Measurements from ENCODE around the gene IFI27L1. TPM values are rescaled to one million over a fixed set of nuclear protein-coding genes. Genes with fewer than 3 reads are reported as not detected.

The IFI27L1 gene
- polyA plus RNA-seq, 12 donors, result 10.7 to 69.1 (median 15.5) TPM; not detected in 1

DNA sequence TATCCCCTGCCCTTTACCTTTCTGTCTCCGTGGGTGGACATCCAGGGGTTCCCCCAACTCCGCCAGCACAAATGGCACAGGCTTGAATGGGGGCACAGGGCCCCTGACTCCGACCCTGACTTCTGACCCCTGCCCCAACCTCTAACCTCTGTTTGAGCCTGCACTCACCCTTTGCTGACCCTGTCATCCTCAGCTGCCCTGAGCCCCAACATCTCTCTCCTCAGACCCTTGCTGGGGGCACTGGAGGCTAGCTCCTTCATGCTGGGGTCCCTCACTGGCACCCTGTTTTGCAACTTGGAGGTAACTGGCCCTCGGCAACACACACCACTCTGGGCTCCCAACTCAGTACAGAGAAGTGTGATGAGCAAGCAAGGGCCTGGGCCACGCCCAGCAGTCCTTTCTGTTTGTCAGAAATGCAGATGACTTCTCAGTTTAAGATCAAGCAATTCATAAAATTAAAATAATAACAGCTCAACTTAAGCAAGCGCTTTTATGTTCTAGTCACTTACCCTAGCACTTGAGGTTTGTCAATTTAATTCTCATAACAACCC lies 31.5 kb downstream of the IFI27L1 start:
- DNase-seq, result no peak

DNA sequence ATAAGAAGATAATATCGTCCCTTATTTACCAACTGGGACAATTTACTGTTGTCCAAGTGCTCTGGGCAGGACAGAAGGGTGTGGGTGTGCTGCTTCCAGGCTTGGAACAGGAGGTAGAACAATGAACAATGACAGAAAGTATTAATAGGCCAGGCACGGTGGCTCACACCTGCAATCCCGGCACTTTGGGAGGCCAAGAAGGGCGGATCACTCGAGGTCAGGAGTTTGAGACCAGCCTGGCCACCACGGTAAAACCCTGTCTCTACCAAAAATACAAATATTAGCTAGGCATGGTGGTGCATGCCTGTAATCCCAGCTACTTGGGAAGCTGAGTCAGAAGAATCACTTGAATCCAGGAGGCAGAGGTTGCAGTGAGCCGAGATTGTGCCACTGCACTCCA lies 32.0 kb downstream of the IFI27L1 start:
- DNase-seq, result no peak

DNA sequence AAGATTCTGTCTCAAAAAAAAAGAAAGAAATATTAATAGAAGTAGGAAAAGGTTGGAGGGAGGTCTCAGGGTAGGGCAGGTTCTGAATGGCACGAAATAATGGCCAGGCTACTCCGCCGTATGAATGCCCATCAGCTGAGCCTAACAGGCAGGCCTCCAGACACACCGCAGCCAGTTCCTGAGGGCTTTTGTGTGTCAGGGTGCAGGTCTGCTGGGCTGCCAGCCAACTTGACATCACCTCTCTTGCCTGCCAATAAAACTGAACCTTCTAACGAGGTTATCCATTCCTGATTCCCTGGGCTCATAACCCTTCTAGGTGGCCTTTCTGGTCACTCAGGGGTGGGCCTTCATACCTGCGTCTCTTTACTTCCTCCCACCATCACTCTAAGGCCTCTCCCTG lies 32.4 kb downstream of the IFI27L1 start:
- DNase-seq, result no peak

DNA sequence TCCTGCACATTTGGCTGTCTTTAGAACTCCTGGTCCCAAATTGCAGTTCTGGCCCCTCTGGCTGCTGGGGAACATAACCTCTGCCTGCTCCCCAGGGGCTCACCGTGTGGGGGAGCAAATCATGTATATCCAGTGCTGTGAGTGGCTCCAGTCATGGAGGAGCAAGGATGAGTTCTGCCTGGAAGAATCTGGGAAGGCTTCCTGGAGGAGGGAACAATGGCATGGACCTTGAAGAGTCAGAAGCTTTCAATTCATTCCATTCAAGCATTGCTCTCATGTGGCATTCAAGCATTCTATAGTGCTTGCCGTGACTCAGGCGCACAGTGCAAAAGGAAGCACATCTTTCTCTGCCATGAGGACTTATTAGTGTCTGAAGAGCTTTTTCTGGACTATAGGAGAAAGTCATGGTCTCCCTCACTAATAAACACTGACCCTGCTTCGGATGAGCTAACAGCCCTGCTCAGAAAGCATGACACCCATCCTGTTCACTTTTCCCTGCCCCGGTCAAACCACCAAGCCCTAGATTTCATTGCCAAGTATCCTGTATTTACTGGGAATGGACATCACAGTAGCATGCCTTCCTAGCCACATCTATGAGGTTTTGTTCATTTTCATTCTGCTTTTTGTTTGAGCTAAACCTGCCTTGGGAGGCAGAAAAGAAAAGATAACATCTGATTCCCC lies 32.9 kb downstream of the IFI27L1 start:
- no peak for DNase-seq

DNA sequence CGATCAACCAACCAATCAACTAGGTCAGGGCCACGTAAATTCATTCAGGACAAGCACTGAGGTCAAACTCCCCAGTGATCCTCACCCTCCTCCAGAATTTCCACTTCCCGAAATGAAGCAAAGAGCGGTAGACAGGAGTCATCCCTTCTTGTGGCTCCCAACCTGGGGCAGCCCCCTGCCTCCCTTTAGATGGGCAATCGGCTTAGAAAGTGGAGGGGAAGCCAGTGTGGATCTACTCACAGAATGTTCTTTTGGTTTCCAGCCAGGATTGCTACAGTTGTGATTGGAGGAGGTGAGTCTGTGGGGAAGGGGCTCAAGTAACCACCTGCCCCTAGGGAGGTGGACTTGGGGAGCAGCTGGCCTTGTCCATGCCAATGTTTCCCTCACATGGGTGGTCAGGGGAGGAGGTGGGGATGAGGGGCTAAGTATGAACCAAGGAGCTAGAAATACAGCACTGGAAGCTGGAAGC lies 33.5 kb downstream of the IFI27L1 start:
- DNase-seq, result no peak

DNA sequence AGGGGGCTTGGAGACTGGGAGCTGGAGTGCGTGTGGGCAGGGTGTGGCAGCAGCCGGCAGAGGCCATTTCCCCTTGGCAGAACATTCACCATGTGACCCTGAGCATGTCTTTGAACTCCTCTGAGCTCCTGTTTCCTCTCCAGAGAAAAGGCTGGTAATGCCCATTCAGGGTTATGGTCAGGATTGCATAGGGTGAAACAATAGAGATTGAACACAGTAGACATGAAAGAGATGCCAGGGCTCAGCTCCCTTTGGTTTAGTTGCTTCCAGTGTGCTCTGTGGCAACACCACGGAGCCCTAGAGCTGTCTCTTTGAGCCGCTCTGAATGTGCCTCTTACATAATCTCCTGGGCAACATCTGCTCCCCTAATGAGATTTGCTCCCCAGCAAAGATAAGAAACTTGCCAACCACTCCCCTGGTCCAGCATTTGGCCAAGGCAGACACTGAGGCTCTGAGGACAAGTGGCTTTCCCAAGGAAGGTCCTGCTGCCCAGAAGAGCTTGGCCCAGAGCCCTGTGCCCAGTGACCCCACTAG lies 34.0 kb downstream of the IFI27L1 start:
- no peak for DNase-seq

DNA sequence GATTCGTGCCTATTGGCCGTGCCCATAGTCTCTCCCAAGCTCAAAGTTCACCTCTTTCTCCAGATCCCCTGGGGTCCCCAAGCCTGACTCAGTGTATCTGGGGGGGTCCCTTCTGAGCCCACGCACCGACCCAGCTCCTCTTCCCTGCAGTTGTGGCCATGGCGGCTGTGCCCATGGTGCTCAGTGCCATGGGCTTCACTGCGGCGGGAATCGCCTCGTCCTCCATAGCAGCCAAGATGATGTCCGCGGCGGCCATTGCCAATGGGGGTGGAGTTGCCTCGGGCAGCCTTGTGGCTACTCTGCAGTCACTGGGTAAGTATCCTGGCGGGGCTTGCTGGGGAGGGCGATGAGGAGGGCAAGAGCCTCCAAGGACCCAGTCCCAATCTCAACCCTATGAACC lies 34.5 kb downstream of the IFI27L1 start:
- no peak for DNase-seq

DNA sequence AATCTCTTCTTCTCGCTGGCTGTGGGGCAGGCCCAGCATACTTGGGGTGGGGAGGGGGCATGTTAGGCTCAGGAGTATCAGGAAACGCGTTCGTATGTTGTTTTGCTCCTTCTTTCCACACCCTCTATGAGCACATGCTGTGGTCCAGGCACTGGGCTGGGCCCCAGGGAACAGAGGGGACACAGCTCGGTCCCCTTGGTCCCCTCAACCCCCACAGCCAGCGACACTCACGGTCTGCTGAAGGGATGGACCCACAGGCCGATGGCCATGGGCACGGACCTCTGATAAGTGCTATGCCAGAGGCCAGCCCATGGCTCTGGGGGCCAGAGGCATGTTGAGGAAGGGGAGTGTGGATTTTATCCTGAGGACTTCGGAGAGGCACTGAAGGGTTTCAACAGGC lies 35.6 kb downstream of the IFI27L1 start:
- no peak for DNase-seq

DNA sequence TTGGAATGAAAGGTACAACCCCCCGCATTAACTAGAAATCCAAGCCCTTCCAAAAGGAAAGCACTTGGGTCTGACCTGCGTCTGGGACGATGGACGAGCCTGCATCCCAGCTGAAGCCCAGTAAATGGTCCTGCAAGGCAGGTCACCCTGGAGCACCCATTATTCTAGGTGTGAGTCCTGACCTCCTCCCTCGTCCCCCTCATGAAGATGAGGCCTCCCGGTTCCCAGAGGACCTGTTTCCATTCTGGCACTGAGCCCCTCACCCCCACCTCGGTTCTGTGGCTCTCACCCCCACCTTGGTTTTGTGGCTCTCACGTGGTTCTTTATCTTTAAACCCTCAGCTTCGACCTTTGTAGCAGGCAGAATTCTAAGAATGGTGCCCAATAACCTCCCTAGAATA lies 36.7 kb downstream of the IFI27L1 start:
- no peak for DNase-seq

DNA sequence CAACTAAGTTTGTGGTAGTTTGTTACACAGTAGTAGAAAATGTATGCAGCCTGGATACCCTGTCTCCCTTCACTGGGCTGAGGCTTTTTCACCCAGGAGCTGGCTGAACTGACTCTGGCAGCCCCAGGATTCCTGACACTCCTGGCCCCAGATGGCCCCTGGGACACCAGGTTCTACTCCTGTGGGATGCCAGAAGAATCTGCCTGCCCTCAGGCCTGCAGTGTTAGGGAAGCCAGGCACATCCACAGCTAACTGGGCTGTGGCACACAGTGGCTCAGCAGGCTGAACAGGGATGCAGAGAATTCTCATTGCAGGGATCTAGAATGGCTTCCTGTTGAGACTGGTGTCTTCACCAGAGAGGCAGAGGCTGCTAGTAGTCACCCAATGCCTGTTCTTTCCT lies 38.0 kb downstream of the IFI27L1 start:
- DNase-seq, result no peak

DNA sequence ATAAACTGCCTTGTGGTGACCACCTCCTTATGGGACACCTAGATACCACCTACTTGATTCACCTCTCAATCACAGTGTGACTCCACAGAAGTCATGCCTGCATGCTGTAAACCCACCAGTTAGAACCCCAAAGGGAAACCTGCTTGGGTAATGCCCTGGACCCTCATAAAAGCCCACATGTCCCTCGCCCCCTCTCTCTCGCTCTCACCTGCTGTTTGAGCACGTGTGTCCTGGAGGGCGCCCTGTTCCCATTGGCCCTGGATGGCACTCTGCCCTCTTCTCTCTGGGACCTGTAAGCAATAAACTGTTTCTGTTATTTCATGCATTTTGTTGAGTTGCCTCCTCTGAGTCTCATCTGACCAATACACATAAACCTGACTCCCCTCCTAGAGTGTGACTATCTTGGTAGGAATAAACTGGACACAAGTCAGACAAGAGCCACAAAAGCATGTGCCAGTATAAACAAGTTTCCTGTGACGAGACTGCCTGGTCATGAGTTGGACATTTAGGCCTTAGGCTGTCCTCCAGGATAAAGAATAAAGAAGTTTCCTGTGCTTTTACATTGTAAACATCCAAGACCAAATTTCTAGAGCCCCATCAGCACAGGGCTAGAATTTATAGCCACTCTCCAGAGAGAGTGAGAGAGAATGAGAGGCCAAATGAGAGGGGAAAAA lies 39.7 kb downstream of the IFI27L1 start:
- DNase-seq, result no peak

DNA sequence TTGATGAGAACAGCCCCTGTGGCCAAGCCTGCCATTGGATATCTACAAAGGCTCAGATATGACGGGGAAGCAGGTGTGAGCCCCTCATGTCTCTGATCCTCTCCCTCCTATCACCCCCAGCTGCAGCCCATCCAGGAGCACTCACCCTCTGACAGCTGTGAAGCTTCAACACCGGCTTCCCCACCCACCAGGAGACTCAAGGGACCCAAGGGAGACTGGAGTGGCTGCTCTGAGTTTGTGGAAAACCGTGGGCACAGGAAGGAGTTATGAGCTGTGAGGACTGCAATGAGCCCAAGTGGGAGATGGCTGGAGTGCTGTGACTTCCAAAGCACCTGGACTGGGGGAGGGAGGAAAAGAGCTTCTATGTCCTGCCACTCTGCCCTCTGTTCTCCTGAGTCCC lies 40.4 kb downstream of the IFI27L1 start:
- no peak for DNase-seq

DNA sequence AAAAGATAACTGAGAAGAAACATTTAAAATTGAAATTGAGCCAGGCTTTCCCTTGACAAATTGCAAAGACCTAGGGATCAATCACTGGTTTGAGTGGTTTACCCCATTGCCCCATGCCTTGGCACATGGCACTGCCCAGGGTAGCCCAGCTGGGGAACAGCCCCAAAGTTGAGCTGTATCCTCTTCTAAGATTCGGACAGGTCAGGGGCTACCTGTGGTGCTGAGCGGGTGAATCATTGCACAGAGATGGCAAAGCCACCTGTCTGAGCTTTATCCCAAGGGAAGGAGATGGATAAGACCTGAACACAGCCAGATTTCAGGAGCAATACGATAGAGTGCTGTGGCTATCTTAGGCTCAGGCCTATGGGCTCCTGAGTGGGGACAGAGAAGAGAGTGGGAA lies 41.3 kb downstream of the IFI27L1 start:
- no peak for DNase-seq

DNA sequence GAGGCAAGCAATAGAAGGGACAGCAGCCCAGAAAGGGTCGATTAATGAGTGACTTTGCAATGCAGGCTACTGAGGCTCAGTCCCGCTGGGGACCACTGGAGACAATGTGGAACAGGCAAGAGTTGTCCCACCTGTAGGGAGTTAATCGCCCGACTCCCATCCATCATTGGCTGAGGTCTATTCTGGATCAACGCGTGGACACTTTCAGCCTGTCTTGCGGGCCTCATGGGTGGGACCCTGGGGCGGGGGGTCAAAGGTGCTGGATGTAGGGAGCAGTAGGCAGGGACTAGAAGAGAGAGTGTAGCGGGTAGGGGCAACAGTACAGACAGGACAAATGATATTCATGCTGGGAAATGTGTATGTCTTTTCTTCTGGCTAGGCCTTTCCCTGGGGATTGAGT lies 42.2 kb downstream of the IFI27L1 start:
- no peak for DNase-seq

DNA sequence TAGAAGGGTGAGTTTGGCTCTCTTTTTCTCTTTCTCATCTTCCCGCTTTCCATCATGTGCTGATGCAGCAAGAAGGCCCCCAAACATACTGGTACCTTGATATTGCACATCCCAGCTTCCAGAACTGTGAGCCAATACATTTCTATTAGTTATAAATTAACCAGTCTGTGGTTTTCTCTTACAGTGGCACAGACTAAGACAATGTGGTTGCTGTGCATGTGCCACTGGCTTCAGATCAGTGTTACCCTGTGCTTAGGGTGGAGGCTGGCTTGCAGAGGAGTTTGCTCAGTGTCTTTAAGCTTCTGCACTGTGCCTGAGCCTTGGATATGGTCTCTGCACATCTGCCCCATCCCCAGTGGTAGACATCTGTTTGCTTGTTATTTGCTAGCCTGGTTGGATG lies 42.8 kb downstream of the IFI27L1 start:
- no peak for DNase-seq

DNA sequence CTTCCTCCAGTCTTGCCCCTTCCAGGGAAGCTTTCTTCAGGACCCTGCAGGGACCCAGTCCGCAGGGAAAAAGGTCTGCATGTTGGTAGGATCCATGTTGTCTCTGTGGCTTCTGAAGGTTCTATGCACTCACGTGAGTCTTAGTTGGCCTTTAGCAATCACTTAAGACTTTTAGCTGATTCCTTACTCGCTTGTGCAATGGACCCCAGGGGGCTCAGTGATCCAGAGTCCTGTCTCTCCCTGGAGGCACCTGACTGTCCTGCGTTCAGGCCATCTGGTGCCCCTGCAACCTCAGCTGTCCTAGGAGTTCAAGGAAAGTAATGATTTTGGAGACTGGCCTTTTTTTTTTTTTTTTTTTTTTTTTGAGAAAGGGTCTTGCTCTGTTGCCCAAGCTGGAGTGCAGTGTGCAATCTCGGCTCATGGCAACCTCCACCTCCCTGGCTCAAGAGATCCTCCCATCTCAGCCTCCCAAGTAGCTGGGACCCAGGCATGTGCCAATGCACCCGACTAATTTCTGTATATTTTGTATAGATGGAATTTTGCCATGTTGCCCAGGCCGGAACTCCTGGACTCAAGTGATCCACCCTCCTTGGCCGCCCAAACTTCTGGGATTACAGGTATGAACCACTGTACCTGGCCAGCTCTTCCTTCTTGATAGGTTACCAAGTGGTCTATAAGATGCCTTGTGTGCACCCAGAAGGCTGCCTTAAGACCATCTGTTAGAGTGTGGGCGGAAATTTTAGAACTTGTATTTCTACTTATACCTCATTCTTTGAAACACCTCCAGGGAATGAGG lies 43.7 kb downstream of the IFI27L1 start:
- no peak for DNase-seq

DNA sequence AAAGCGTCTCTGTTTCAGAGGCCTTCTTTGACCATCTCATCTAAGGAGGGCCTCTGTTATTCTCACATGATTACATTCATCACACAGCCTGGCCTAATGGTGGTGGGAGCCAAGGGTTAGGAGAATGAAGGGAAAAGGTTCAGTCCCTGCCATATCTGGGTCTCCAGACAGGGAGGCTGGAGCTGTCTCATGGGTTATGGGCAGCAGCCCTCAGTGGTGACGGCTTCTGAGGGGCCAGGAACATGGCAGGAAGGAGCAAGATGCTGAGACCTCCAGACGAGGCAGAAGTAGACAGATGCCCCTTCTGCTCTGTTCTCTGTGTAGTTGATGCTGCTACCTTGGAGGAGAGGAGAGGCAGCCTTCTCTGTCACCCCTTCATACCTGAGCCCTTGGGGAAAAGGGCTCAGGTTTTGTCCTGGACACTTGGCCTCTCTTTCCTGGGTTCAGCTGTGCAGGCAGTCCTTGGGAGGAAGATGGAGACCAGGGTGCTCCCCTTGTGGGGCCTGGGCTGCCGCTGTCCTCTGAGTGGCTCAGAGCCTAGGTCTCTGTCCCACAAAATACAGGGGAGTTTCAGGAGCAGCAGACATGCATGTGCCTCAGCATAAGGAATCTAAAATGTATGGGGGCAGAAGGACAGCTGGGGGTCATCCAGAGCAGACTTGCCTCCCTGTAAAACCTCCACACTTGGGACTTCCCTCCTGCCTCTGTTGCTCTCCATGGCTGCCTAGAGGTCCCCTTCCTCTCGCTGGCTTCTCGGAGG lies 44.7 kb downstream of the IFI27L1 start:
- no peak for DNase-seq

DNA sequence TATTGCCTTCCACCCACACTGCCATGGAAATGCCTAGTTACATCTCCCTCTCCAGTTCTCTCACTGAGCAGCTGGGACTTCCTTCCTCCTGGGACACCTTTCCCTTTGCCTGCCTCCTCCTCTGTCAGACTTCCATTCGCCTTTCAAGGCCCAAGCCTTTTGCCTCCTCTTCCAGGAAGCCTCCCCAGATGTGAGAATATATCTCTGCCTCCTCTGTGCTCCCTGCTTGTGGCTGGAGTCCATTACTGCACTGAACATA lies 45.2 kb downstream of the IFI27L1 start:
- no peak for DNase-seq

DNA sequence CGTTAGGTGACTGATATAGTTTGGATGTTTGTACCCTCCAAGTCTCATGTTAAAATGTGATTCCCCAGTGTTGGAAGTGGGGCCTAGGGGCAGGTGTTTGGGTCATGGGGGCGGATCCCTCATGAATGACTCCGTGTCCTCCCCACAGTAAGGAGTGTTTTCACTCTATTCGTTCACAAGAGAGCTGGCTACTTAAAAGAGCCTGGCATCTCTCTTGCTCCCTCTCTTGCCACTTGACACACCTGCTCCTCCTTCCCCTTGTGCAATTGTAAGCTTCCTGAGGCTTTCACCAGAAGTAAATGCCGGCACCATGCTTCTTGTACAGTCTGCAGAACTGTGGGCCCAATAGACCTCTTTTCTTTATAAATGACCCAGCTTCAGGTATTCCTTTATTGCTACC lies 45.7 kb downstream of the IFI27L1 start:
- DNase-seq, result no peak

DNA sequence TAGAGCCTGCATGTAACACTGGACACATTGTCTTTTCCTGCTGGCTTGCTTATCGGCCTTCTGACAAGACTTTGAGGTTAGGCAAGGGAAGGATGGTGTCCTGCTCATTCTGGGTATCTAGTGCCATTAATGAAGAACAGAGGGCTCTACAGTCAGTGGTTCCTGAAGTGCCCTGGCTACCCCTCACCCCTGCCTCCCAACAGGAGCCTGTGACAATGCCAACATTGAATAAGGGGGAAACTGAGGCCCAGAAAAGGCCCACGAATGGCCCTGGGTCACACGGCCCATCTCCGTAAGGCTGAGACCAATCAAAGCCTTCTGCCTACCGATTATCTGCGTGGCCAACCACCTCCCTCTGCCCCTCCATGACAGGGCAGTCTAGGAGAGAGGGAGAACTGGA lies 46.2 kb downstream of the IFI27L1 start:
- no peak for DNase-seq

DNA sequence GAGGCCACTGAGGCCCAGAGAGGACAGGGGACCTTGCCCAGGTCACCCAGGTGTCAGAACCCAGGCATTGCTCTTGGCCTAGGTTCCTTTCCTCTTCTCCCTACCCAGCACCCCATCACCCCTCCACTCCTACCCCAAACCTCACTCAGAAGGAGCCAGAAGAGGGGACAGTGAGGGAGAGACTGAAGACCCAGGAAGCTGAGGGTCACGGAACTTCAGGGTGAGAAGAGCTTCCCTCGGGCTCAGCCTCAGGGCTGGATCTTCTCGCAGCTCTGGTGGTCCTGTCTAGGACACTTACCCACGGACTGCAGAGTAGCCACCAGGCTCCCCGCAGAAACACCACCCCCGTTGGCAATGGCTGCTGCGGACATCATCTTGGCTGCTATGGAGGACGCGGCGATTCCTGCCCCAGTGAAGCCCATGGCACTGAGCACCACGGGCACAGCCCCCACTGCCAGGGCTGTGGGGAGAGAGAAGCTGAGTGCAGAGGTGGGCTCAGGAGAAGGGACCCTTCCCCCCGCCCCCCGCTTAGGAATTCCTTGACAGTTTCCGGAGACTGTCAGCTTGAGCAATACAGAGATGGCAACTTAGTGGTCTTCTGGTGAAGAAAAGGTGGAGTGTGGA lies 47.2 kb downstream of the IFI27L1 start:
- no peak for DNase-seq
